Colonic mucosa (tissue), 4 donors: Measurements from ENCODE around the gene ANKRD27. TPM values are rescaled to one million over a fixed set of nuclear protein-coding genes. Genes with fewer than 3 reads are reported as not detected.

Experiments used
- DNase-seq: peaks from one replicate; pipeline ENCODE4 v3.0.0-alpha.2; 2020
- H3K27ac ChIP-seq: fragments of 200-600 bp; one replicate; pipeline ENCODE4 v1.8.0; 2021
- H3K27me3 ChIP-seq: fragments of 200-600 bp; one replicate; pipeline ENCODE4 v1.8.0; 2021
- H3K36me3 ChIP-seq: fragments of 200-600 bp; one replicate; pipeline ENCODE4 v1.8.0; 2021
- H3K4me1 ChIP-seq: fragments of 200-600 bp; one replicate; pipeline ENCODE4 v1.8.0; 2021; ENCODE audit warnings: mild to moderate bottlenecking
- H3K4me3 ChIP-seq: fragments of 200-600 bp; one replicate; pipeline ENCODE4 v1.8.0; 2021
- H3K9ac ChIP-seq, 2 donors: one replicate each; pipeline ENCODE4 v1.7.0; 2013; ENCODE audit warnings: control low read depth in 2 of 2, low read depth in 2 of 2, low read length in 2 of 2
- H3K9me3 ChIP-seq: fragments of 200-600 bp; one replicate; pipeline ENCODE4 v1.8.0; 2021
- intact Hi-C: fragments of 100-400 bp; cut with DNase I; formaldehyde crosslinking; loops from one replicate; pipeline ENCODE4 v1.14.1; 2022
- total RNA-seq, 2 donors: library from RNA; stranded (reverse); fragmentation: NEBNext Ultra II Directional in 1 of 2; extraction: Animal tissue kit (Norgen Biotek cat#: 25700) in 1 of 2; gene quantifications; one replicate each; pipeline ENCODE4 v1.2.1, GENCODE V29; 2021
- TF ChIP-seq, protein P1 (sequence below): fragments of 200-600 bp; IDR thresholded peaks from one replicate; pipeline ENCODE4 v1.8.0; 2022; ENCODE audit warnings: antibody characterized with exemption, mild to moderate bottlenecking
- donor health status: healthy.
- donor health status: DM: no; HTN: no; CAD: no.
- donor health status: DM: no; HTN: no; CAD: no.

The ANKRD27 gene
- total RNA-seq, 2 donors from 2014 or later = 36.6 to 37.1 TPM

DNA sequence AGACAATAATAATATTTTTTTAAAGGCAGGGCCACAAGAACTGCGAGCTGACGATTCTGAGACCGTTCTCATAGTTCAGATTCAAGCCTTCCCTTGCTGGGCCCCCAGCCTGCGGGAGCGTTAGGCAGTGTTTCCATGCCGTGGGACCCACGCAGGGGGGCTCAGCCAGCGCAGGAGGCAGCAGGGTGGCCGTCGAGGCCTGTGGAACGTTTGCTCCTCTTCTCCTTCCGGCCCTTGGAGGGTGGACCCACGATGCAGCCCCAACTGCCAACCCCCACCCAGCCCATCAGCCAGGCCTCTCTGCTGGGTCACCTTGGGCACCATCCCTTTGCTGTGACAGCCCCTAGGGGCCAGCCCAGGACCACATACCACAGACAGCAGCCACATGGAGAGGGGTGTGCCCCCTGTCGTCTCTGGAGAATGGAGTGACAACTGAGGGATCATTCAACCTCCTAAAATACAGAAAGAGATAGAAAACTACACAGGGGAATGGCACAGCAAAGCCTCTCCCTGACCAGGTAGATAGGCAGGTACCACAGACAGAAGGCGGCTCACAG lies 47.2 kb downstream of the ANKRD27 start:
- Histone ChIP-seq H3K9me3 (no peaks in the 10 kb centered on the region), H3K27me3 (no peaks in the 10 kb centered on the region), H3K36me3 (peaks cover 9% of the 10 kb centered on the region), H3K9ac (no peak overlapping the region), H3K4me1 (no peaks in the 10 kb centered on the region), H3K27ac (no peak overlapping the region), H3K4me3 (no peak overlapping the region)
- intact Hi-C loops = no loop called here
- DNase-seq = no peak
- TF ChIP-seq, protein P1, sequence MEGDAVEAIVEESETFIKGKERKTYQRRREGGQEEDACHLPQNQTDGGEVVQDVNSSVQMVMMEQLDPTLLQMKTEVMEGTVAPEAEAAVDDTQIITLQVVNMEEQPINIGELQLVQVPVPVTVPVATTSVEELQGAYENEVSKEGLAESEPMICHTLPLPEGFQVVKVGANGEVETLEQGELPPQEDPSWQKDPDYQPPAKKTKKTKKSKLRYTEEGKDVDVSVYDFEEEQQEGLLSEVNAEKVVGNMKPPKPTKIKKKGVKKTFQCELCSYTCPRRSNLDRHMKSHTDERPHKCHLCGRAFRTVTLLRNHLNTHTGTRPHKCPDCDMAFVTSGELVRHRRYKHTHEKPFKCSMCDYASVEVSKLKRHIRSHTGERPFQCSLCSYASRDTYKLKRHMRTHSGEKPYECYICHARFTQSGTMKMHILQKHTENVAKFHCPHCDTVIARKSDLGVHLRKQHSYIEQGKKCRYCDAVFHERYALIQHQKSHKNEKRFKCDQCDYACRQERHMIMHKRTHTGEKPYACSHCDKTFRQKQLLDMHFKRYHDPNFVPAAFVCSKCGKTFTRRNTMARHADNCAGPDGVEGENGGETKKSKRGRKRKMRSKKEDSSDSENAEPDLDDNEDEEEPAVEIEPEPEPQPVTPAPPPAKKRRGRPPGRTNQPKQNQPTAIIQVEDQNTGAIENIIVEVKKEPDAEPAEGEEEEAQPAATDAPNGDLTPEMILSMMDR = no peak

DNA sequence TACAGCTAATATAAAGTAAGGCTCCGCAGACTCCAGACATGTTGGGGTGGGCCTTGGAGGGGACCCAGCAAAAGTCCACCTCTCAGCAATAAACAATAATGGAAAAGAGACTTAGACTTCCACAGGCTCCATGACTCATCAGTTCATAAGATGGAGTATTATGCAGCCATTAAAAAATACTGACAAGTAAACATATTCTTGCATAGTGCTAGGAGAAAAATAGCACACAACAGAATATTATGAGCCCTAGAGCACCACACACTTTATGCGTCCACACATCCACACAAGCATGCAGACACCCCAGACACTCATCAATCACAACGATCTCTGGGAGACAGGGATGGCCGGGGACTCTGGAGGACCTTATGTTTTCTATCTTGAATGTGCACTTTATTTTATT lies 48.0 kb downstream of the ANKRD27 start:
- Histone ChIP-seq H3K27me3 (no peaks in the 10 kb centered on the region), H3K9me3 (no peaks in the 10 kb centered on the region), H3K27ac (no peak overlapping the region), H3K4me1 (no peaks in the 10 kb centered on the region), H3K4me3 (no peak overlapping the region), H3K9ac (no peak overlapping the region), H3K36me3 (peaks cover 7% of the 10 kb centered on the region)
- TF ChIP-seq, protein P1 = no peak
- intact Hi-C loops = no loop called here
- DNase-seq = no peak

DNA sequence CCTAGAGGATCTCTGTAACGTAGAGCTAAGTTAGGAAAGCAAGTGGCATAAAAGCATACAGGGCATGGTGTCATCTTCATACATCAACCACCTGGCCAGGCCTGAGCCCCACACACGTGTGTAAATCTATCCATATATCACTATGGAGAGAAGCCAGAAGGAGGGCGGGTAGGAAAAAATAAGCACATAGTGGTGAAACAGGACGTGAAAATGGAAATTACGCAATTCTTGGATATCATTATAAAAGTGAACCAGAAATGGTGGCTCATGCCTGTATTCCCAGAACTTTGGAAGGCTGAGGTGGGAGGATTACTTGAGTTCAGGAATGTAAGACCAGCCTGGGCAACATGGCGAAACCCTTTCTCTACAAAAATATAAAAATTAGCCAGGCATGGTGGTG lies 50.6 kb downstream of the ANKRD27 start:
- Histone ChIP-seq H3K4me1 (no peaks in the 10 kb centered on the region), H3K9ac (no peak overlapping the region), H3K9me3 (no peaks in the 10 kb centered on the region), H3K27ac (no peak overlapping the region), H3K36me3 (no peaks in the 10 kb centered on the region), H3K4me3 (no peak overlapping the region), H3K27me3 (no peaks in the 10 kb centered on the region)
- no peak for DNase-seq
- TF ChIP-seq, protein P1 = no peak
- intact Hi-C loops = no loop called here

DNA sequence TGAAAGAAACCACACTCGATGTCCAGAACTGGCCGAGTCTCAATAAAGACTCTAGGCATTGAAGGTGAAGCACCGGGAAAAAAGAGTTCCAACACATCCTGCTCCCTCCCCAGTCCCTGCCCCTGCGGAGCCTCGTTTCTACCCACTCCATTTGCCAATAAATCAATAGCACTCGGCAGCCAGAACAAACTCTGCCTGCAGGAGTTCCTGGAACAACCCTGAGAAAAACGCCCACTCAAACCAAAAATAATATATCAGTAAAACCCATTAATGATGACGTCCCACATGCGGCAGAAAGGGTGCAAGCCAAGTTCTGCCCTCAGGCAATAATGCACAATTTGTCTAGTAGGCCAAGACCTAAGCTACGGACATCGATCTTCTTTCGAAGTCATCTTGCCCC lies 53.0 kb downstream of the ANKRD27 start:
- Histone ChIP-seq H3K4me3 (no peak overlapping the region), H3K36me3 (no peaks in the 10 kb centered on the region), H3K27ac (no peak overlapping the region), H3K27me3 (no peaks in the 10 kb centered on the region), H3K9ac (no peak overlapping the region), H3K9me3 (no peaks in the 10 kb centered on the region), H3K4me1 (no peaks in the 10 kb centered on the region)
- TF ChIP-seq, protein P1 = no peak
- intact Hi-C loops = no loop called here
- DNase-seq = no peak

DNA sequence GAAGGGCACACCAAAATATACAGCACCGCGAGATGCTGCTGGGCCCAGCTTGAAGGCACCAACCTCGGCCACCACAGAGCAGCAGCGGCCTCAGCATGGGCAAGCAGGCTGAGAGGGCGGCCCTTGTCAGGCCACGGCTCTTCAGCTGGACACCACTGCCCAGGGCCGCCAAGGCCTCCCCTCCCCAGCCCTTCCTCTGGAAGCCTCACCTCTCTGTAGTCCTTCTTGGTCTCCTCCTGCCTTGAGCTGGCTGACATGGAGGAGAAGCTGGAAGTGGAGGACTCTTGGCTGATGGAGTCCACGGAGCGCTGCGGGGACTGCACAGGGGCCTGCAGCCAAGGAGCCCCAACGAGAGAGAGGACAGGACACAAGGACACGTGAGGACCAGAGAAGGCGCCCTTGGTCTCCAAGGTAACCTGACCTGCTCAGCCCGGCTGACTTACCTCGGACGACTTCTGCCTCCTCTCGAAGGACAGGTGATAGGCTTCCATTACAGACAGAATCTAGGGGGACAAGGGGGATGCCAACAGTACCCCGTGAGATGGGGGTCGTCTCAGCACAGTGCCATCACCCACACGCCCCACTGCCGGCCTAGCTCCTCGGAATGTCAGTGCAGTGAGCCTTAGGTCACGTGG lies 55.8 kb downstream of the ANKRD27 start:
- Histone ChIP-seq H3K4me1 (no peaks in the 10 kb centered on the region), H3K9me3 (no peaks in the 10 kb centered on the region), H3K4me3 (no peak overlapping the region), H3K27ac (no peak overlapping the region), H3K36me3 (peaks cover 9% of the 10 kb centered on the region), H3K9ac (no peak overlapping the region), H3K27me3 (no peaks in the 10 kb centered on the region)
- TF ChIP-seq, protein P1 = no peak
- intact Hi-C loops = no loop called here
- no peak for DNase-seq
